ENCODE results near the gene KRT38.

- TF ChIP-seq TAF1 (IDR thresholded peaks at IDR 0.05; ENCODE audit: borderline replicate concordance, insufficient read depth, low read length) (no peak), SIN3A (IDR thresholded peaks at IDR 0.05; ENCODE audit: borderline replicate concordance, insufficient read depth, low read length) (no peak), POLR2AphosphoS5 (IDR thresholded peaks at IDR 0.05; ENCODE audit: low read depth, low read length) (no peak), FOXP2 (optimal IDR thresholded peaks at IDR 0.05; ENCODE audit: borderline replicate concordance, extremely low read depth, extremely low read length, insufficient read depth) (no peak)
- TF ChIP-seq, protein P1, sequence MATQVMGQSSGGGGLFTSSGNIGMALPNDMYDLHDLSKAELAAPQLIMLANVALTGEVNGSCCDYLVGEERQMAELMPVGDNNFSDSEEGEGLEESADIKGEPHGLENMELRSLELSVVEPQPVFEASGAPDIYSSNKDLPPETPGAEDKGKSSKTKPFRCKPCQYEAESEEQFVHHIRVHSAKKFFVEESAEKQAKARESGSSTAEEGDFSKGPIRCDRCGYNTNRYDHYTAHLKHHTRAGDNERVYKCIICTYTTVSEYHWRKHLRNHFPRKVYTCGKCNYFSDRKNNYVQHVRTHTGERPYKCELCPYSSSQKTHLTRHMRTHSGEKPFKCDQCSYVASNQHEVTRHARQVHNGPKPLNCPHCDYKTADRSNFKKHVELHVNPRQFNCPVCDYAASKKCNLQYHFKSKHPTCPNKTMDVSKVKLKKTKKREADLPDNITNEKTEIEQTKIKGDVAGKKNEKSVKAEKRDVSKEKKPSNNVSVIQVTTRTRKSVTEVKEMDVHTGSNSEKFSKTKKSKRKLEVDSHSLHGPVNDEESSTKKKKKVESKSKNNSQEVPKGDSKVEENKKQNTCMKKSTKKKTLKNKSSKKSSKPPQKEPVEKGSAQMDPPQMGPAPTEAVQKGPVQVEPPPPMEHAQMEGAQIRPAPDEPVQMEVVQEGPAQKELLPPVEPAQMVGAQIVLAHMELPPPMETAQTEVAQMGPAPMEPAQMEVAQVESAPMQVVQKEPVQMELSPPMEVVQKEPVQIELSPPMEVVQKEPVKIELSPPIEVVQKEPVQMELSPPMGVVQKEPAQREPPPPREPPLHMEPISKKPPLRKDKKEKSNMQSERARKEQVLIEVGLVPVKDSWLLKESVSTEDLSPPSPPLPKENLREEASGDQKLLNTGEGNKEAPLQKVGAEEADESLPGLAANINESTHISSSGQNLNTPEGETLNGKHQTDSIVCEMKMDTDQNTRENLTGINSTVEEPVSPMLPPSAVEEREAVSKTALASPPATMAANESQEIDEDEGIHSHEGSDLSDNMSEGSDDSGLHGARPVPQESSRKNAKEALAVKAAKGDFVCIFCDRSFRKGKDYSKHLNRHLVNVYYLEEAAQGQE (IDR thresholded peaks at IDR 0.05; ENCODE audit: insufficient read depth in 1 of 2, low read depth in 2 of 2, low read length in 2 of 2) = no peak
These were observed 34.6 kb upstream of the KRT38 start for GRCh38 chr17:41475421-41475820.

Data from PFSK-1 (cell line).